Urothelium cell line (cell line): Measurements from ENCODE around the gene DYNLT1.
"Not testable (repeated sequence)": the region's sequence is repeated elsewhere in the genome, so short reads cannot be mapped to it uniquely, and the experiment has no call there.

Experiments
- DNase-seq: peaks from one replicate; pipeline ENCODE4 v3.0.0; 2011; ENCODE audit warnings: low spot score, mixed read lengths
- FAIRE-seq: peaks from 2 replicates; lab custom pipeline; 2011; peaks lifted over from hg19 to GRCh38; lab: Jason Lieb, UNC

Gene DYNLT1

GRCh38 chr6:158665332-158665731, 20.8 kb upstream of the DYNLT1 start:
- FAIRE-seq (no peak), DNase-seq (no peak)

DNA sequence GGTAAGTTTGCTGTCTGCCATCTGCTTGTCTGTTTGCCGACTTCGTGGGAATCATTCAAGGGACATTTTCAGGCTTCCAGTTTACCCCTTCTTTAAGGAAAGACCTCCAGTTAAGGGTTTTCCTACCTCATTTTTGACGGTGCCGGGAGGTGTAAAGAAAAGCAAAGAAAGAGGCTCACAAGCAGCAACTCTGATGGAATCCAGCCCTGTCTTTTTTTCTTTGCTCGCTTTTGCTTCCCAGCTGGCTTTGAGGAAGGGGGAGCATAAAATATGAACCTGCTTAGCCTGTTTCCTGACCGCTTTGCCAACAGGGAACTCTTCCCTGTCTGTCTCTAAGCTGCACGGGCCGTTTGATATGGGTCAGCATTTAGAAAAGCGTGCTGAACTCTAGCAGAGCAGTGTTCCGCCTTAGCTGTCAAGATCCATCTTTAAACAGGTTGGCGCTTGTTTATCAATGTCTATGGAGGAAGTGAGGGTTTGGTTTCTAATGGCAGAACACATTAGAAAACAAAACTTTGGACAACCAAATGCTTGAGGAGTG, 19.2 kb upstream of the DYNLT1 start:
- DNase-seq (no peak), FAIRE-seq (no peak)

DNA sequence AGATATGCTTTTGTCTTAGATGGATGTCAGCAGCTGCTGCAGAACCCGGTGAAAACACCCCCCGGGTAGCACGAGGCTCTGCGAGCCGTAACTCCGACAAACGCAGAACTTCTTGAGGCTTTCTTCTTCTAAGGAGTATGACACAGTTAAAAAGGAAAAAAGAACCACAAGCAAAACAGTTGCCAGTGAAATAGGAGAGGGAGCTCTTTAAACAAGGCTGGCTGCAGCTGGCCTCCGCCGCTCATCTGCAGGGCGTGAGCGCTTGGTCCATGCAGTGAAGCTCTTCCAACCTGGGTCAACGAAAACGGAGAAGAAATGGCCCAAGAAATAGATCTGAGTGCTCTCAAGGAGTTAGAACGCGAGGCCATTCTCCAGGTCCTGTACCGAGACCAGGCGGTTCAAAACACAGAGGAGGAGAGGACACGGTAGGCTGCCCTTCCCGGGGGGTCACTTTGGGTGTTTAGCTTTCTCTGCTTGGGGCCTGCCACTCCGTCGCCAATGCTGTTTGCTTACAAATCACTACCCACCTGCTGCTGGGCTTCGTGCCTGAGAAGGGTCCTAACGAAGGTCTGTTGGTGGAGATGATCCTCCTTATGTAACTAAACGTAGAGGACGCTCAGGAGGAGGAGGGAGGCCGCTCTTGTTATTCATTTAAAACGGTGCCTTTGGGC, 18.5 kb upstream of the DYNLT1 start:
- DNase-seq (no peak), FAIRE-seq (no peak)

DNA sequence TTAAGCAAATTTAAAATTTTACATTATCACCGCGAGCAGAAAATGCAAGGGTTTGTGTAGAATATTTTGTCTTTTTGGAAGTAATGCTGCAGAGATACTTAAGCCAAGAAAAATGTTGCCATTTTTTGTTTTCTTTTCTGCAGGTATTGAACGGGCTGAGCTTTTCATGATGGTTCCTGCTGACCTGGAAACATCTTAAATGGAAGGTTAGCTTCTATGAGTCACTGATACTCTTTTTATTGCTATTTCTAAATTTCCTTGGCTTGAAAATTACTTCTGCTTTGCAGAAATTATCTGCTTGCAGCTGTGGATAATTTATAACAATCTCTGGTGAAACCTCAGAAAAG, 18.0 kb upstream of the DYNLT1 start:
- FAIRE-seq (no peak), DNase-seq (no peak)

DNA sequence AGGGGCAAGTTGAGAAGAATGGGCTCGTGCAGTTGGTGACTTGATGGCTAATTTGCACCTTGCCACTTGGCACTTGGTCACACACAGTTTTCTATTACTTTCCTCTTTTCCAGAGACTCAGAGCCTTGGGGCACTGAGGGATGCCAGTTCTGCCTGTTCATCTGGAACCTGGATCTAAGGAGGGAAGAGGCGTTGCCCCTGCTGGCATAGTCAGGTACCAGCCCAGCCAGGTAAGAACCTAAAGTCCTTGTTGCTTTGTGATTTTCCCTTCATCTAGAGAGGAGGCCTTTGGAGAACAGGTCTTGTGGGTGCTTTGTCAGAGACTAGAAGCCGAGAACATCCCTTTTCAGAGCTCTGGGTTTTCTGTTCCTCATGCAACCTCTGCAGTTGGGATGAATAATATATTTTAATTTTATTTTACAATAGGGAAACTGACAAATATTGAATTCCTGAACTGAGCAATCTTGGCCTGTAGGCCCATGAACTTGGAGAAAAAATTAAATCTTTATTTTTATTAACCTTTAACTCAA, 16.7 kb upstream of the DYNLT1 start:
- DNase-seq = no peak
- FAIRE-seq = no peak

- FAIRE-seq = no peak
- DNase-seq = peak; percentile 48
Observed at GRCh38 chr6:158660333-158660754, 15.8 kb upstream of the DYNLT1 start.

GRCh38 chr6:158656986-158657385, 12.4 kb upstream of the DYNLT1 start:
- DNase-seq, FAIRE-seq: not testable (repeated sequence)

DNA sequence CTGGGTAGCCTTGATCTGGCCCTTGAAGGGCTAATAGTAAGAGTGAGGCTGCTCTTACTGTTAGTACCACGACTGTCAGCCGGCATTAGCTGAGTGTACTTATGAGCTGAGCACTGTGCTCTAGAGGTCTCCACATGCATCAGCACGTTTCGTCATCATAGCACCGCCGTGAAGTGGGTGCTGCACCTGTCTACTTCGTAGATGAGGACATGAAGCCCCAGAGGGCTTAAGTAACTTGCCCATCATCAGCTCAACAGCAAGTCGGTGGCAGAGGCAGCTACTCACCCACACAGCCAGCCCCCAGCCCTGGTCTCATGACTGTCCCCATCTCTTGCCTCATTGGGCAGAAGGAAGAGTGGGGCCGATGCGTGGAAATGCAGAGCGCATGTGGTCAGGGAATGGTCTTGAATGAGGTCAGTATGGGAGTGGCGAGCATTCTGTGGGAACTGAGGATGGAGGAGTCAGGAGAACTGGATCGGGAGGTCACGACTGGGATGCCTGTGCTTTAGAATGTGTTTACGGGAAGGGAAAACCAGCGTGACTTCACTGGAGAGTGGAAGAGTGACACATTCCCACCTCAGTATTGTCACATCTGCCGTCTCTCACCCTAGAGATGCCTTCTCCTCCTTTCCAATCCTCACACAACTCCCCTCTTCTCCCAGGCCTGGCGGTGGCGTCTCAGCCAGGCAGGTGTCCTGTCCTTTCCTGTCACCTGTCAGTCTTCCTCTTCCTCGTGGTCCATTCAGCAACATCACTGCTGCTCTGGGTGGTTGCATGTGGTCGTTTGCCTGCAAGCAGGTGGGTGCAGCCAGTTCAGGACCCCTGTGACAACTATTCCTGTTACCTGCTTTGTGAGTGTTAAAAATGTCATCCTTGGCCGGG, 11.3 kb upstream of the DYNLT1 start:
- DNase-seq (no peak), FAIRE-seq (no peak)

- DNase-seq (no peak), FAIRE-seq (no peak)
Observed at GRCh38 chr6:158654960-158655489, 10.5 kb upstream of the DYNLT1 start.

DNA sequence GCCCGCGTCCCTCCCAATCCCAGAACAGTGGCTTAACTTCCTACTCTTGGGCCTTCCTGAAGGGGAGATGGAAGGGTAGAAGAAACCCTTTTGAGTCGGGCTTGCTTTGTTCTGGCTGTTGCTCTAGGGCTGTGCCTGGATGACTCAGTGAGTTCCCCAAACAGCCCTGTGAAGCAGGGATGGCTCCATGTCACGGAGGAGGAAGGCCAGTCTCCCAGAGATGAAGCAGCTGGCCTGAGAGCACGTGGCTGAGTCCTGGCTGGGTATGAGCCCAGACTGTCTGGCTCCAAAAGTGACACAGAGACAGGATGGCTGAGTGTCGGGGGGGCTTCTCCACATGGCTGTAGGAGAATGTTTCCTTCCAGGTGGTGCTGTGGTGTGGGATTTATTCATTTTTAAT, 10.0 kb upstream of the DYNLT1 start:
- FAIRE-seq (no peak), DNase-seq (peak; percentile 50)

DNA sequence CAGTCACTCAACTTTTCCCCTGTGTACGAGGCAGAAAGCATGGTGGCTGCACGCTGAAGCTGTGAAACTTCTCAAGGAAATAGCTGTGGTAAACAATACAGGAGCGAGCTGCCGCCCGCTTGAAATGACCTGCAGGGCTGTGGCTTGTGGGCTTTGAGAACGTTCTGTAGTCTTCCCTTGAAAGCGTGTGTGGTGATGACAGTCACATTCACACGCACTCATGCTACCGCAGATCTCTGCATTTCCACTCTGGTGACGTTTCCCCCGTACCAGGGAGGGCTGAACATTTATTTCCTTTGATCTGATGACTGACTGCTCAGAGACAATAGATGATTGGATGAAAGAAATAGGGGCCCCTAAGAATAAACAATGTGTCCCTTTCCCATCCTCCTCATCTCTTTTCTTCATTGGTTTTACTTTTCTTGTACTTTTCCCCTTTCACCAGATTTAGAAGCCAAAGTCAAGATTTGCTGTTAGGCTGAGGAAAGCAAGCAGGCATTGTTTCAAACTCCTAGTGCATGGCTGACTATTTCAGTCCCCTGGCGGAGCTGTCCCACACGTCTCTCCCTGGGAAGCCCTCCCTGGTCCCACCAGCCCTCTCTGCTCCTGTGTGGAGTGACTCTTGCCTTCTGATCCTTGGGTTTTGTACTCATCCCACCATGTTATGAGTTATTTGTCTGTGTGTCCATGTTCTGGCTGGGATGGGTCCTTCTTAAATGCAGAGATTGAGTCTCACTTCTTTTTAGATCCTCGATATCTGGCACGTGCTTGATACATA, 9.2 kb upstream of the DYNLT1 start:
- no peak for FAIRE-seq
- DNase-seq = no peak

DNA sequence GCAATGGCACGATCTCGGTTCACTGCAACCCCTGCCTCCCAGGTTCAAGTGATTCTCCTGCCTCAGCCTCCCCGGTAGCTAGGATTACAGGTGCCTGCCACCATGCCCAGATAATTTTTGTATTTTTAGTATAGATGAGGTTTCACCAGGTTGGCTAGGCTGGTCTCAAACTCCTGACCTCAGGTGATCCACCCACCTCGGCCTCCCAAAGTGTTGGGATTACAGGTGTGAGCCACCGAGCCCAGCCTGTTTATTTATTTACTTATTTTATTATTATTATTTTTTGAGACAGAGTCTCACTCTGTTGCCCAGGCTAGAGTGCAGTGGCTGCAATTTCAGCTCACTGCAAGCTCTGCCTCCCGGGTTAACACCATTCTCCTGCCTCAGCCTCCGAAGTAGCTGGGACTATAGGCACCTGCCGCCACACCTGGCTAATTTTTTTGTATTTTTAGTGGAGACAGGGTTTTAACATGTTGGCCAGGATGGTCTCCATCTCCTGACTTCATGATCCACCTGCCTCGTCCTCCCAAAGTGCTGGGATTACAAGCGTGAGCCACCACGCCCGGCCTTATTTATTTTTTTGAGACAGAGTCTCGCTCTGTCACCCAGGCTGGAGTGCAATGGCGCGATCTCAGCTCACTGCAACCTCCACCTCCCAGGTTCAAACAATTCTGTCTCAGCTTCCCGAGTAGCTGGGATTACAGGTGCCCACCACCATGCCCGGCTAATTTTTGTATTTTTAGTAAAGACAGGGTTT, 7.6 kb upstream of the DYNLT1 start:
- not testable (repeated sequence) for DNase-seq, FAIRE-seq

GRCh38 chr6:158649289-158650143, 5.0 kb upstream of the DYNLT1 start, which contains the start of gene SYTL3:
TSS of gene SYTL3 (plus strand) at chr6:158650054. CDS start at chr6:158663269, 13,215 bp downstream.
- DNase-seq = peak; percentile 48
- no peak for FAIRE-seq

- peak; percentile 46 for DNase-seq
- FAIRE-seq = no peak
Observed at GRCh38 chr6:158648682-158649131, 4.2 kb upstream of the DYNLT1 start.

- no peak for FAIRE-seq
- DNase-seq = no peak
Observed at GRCh38 chr6:158647501-158647900, 3.0 kb upstream of the DYNLT1 start.

- no peak for DNase-seq
- FAIRE-seq = no peak
Observed at GRCh38 chr6:158646023-158646910, 1.7 kb upstream of the DYNLT1 start.

DNA sequence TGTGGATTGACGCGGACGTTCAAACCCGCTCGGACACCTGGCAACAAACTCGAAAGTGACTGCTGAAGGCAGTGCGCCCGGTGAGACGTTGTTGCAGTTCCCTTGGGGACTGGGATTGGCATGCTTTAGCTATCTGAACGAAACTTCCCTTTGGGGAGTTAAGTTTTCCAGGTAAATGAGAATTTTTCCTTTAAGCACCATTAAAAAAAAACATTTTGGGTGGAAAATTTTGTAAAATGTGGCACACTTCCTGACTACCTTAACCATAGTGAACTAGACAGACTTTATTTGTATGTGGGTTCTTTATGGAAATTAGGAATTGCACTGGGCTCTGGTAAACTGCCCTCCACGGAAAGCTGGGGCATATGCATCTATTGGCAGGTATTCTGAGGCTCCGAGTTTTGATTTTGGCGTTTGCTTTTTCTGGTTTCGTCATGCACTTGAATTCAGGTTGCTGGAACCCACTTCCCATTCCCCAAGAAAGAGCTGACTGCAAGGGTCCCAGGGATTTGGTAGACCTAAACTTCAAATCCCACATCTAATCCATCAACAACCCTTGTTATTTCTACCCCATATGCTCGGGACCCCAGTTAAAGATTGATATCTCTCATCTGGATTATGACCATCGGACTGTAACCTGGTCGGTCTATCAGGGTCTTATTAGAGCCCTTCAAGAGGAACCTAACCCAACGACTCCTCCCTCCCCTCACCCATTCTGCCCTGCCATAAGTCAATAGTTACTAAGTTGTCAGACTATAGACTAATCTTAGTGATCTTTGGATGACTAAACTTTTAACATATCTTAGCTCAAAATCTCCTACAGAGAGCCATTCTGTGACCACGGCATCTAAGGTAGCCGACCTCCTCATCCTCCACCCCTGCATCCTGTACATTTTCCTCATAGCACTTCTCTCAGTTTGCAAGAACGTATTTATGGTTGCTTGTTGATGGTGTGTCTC, 800 bp upstream of the DYNLT1 start:
- DNase-seq = no peak

More for the DNA sequence above, 800 bp upstream of the DYNLT1 start:
- no peak for FAIRE-seq
